ENCODE results near the gene HSPB6.
"Not testable (repeated sequence)": the region's sequence is repeated elsewhere in the genome, so short reads cannot be mapped to it uniquely, and the experiment has no call there.

The HSPB6 gene

GRCh38 chr19:35784503-35785338, 27.9 kb upstream of the HSPB6 start:
- DNase-seq, result no peak

DNA sequence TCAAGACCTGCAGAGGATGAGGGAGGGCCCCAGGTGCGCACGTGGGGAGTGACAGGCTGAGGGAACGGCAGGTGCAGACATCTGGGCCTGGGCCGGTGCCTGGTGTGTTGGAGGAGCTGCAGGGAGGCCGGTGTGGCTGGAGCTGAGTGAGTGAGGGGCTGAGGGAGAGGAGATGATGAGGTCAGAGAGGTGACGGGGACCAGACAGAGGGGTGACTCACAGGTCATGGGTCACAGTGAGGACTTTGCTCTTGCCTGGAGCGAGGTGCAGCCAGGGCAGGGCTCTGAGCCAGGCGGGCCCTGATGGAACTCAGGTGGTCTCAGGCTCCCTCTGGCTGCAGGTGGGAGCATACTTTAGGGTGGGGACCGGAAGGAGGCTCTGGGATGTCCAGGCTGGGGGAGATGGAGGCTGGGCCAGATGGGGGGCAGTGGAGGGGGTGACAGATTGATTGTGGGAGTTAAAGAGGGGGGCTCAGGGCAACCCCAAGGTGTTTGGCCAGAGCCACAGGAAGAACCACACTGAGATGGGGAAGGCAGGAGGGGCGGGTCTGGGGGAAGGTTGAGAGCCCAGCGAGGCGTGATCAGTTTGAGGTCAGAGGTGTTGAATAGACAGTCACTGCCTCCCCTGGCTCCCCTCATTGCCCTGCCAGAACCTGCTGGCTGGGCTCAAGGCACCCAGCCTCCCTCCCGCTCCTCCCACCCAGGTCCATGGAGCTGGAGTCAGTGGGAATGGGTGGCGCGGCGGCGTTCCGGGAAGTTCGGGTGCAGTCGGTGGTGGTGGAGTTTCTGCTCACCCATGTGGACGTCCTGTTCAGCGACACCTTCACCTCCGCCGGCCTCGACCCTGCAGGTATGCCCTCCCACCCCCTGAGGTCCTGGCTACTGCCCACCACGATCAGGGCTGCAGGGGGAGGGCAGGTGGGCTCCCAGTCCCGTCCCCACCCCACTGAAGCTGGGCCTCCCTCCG, 26.9 kb upstream of the HSPB6 start:
- no peak for DNase-seq

GRCh38 chr19:35782589-35782988, 25.8 kb upstream of the HSPB6 start:
- DNase-seq, result no peak

DNA sequence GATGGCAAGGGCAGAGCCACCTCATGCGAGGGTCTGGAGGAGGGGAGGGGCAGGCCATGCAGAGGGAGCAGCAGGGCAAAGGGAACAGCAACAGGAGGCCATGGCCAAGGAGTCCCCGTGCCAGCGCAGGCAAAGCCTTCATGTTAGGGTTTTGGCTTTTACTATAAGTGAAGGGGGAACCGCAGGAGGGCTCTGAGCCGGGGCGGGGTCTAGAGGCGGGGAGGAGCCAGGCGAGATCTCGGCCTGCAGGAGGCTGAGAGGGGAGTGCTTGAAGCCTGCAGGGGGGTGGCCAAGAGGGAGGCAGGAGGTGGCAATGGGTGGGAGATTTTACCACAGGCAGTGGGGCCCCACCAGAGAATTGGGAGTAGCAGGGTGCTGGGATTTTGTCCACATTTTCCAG, 24.8 kb upstream of the HSPB6 start:
- DNase-seq, result no peak

- no peak for DNase-seq
Observed at GRCh38 chr19:35780717-35781116, 23.9 kb upstream of the HSPB6 start.

DNA sequence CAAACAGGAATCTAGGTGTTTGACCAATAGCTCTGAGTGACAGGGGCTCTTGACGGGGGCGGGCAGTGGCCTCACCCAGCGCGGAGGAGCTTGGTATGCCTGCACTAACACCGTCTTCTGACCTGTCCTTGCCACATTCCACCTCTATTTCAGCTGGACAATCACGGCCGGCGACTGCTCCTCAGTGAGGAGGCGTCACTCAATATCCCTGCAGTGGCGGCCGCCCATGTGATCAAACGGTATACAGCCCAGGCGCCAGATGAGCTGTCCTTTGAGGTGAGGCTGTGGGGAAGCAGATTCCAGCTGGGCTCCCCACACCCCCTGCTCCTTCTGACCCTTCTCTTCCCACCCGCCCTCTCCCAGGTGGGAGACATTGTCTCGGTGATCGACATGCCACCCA, 23.2 kb upstream of the HSPB6 start:
- DNase-seq, result no peak

GRCh38 chr19:35779033-35779432, 22.2 kb upstream of the HSPB6 start:
- DNase-seq, result no peak

- no peak for DNase-seq
Observed at GRCh38 chr19:35777961-35778360, 21.1 kb upstream of the HSPB6 start.

- no peak for DNase-seq
Observed at GRCh38 chr19:35777086-35777841, 20.4 kb upstream of the HSPB6 start.

GRCh38 chr19:35776102-35776788, 19.4 kb upstream of the HSPB6 start:
- no peak for DNase-seq

DNA sequence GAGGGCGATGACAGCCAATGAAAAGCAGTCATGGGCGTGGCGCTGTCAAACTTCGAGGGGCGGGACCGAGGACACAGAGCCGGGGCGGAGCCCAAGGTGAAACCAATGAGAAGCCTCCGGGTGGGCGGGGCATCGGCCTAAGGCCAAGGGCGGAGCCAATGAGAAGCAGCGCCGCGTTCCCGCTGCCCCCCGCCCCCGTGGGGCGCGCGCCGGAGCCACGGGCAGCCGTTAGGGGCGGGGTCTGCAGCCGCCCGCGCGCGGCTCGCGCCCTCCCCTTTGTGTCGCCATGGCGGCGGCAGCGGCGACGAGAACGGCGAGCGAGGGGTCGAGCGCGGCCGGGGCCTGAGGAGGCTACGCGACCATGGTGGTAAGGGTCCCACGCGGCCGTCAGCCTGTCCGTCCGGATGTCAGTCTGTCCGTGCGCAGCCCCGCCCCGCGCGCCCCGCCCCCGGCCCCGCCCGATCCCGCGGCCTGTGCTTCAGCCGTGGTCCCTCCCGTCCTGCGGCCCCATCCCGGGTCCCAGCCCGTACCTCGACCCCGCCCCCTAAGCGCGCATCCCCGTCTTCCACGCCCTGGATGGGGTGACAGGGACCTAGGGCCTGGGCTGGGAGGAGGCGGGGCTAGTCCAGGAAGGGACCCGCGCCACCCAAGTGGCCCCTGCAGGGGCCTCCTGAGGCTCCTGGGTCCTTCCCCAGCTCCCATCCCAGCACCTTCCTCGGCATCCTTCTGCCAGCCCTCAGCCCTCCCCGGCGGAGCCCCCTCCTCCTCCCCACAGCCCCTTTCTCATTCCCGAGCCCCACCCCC, 18.7 kb upstream of the HSPB6 start, which contains the start of gene ARHGAP33:
ARHGAP33 (plus strand) TSS at position 267 of the 804 bp plus-strand sequence; CDS start at position 362, 95 bp downstream.
- DNase-seq, result peak; percentile 98

- no peak for DNase-seq
Observed at GRCh38 chr19:35775046-35775297, 18.1 kb upstream of the HSPB6 start.

DNA sequence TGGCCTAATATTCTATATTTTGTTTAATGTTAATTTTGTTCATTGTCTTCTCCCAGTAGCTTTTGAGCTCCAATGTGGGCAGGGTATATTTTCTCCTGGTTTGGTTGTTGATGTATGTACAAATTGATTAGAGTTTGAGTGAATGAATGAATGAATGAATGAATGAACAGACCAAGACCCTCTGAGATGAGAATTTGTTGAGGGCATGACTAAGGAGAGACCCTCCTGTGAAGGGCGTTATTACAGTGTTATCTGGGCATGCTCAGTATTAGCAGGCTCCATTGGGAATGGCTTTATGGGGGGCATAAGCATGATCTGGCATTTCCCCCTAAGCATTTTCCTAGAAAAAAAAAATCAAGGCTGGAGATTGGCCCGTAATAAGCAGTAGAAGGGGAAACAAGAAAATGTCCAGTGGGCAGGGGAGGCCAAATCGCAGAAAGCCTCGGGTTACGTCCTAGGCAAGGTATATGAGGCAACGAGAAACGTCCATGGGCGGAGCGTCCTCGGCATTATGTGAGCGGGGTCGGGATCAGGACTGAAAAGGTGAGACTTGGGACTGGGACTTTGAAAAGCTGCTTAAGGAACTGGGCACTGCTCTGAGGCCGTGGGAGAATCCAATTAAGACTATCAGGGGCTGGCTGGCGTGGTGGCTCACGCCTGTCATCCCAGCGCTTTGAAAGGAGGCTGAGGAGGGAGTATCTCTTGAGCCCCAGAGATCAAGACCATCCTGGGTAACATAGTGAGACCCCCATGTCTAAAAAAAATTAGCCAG, 17.6 kb upstream of the HSPB6 start:
- DNase-seq, result peak; percentile 3

DNA sequence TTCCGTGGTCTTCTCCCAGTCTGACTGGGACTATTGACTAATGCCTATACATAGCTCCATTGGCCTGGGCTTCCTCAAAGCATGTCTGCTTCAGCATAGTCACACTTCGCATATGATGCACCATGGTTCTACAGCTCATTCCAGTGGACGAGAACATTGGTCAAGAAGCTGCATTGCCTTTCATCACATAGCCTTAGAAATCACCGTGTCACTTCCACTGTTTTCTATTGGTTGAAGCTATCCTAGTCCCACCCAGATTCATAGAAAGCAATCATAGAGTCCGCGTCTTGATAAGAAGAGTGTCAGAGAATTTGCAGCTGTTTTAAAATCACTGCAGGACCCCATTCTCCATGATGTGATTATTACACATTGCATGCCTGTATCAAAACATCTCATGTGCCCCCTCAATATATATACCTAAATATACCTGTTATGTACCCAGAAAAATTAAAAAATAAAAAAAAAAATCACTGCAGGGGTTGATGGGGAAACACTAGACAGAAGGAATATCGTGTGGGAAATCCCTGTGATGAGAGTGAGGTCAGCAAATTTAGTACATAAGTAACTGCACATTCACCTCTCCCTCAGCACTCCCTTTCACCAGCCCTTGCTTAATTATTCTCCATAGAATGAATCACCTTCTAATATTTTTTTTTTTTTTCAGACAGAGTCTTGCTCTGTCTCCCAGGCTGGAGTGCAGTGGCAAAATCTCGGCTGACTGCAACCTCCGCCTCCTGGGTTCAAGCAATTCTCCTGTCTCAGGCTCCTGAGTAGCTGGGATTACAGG, 16.4 kb upstream of the HSPB6 start:
- no peak for DNase-seq

- not testable (repeated sequence) for DNase-seq
Observed at GRCh38 chr19:35772362-35772761, 15.5 kb upstream of the HSPB6 start.

DNA sequence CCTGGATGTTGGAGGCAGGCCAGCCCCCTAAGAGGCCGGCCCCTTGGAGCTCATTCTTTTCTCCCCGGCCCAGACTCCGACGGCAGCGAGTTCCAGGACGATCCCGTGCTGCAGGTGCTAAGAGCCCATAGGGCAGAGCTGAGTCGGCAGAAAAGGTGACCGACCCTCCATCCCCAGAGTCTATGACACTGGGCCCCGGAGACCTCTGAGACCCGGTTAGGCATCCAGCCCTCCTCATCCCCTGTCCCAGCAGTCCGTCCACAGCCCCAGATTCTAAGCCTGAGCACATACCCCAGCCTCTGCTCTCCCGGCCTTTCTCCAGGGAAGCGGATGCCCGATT, 11.2 kb upstream of the HSPB6 start:
- no peak for DNase-seq

DNA sequence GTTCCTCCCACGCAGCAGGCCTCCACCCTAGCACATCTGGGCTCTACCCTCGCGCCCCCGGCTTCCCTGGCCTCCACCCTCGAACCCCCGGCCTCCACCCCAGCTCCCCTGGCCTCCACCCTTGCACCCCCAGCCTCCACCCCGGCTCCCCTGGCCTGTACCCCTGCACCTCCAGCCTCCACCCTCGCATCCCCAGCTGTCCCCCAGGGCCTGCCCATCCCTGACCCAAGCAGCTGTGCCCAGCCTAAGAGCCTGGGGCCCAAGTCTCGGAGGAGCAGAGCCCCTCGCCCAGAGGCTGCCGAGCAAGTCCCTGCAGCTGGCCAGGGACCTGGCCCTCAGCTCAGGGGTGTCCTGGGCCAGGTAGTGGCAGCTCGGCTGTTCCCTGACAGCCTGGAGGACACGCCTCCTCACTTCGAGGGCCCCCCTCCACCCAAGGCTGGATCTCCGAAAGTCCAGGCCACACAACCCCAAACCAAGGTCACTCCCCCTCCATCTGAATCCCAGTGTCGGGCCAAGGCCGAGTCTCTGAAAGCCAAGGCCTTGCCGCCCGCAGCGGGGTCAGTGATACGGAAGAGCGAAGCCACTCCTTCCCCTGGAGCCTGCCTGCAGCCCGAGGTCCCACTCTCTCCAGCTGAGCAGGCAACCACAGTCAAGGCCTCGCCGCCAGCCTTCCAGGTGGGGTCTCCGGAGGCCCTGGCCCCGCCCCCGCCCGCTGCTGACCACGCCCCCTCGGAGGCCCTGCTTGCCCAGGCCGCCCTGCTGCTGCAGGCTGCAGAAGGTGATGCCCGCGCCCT, 10.7 kb upstream of the HSPB6 start:
- no peak for DNase-seq

- DNase-seq, result no peak
Observed at GRCh38 chr19:35766571-35767104, 9.8 kb upstream of the HSPB6 start.

All from NCI-H774 (cell line).